Activated CD4-positive, alpha-beta T cell treated with anti-CD3 and anti-CD28 coated beads for 24 hours (primary cell): ENCODE results near the gene RAC3.
A peak's percentile ranks its signal among the peaks of the same experiment; 100 is the strongest.

Experiments
- DNase-seq, 2 donors: peaks; one replicate each; pipeline ENCODE4 v3.0.0-alpha.2; 2020; ENCODE audit warnings: low read depth in 2 of 2

Gene RAC3

GRCh38 chr17:82041144-82041814, 9.8 kb downstream of the RAC3 start:
- no peak for DNase-seq

- DNase-seq: no peak
Measured at GRCh38 chr17:82042649-82043048, 11.2 kb downstream of the RAC3 start.

- DNase-seq: no peak
Measured at GRCh38 chr17:82043507-82043906, 12.0 kb downstream of the RAC3 start.

DNA sequence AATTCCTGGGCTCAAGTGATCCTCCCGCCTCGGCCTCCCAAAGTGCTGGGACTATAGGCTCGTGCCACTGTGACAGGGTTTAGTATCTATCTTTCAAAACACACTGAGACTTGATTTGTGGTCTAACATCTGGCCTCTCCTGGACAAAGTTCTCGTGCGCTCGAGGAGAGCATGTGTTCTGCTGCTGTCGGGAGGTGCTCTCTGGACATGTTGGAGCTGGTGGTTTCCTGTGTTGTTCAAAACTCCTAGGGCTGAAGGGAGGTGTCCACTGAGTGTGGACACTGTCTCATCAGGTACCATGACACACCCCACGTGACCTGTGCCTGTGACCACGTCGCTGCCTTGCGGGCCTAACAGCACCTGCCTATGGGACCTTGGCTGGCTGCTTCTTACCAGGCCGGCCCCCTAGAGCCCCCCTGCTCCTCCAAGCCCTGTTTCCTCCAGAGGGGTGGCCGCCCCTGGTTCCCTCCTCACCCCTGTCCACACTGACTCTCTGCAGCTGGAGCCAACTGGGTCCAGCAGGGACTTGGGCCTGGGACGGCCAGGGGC, 14.5 kb downstream of the RAC3 start:
- no peak for DNase-seq

- no peak for DNase-seq
Measured at GRCh38 chr17:82046903-82047302, 15.4 kb downstream of the RAC3 start.

- no peak for DNase-seq
Measured at GRCh38 chr17:82047379-82047778, 15.9 kb downstream of the RAC3 start.

DNA sequence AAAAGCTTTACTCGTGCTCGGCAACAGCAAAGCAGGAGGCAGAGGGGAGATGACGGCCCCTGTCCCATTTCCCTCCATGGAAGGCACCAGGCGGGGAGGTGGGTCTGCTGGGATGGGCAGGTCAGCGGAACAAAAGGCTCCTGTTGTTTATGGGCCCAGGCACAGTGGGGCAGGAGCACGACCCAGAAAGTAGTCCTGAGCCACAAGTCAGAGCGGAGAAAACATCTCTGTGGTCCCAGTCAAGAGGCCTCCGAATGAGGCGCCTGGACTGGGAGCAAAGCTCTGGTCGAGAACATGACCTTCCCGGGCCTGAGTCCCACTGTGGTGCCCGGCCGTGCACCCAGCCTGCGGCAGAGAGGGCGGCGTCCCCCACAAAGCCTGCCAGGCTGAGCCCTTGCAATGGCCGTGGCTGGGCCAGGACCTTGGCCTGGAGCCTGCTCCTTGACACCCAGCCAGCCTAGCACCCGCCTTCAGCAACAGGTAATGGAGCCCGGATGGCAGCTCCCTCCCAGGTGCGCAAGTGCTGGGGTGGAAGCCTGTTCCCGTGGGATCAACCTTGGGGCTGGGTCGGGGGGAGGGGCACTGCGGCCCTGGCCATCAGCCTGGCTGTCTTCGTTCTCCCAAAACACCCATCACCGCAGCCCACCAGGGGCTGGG, 16.6 kb downstream of the RAC3 start:
- no peak for DNase-seq

GRCh38 chr17:82048571-82048971, 17.1 kb downstream of the RAC3 start:
- no peak for DNase-seq

DNA sequence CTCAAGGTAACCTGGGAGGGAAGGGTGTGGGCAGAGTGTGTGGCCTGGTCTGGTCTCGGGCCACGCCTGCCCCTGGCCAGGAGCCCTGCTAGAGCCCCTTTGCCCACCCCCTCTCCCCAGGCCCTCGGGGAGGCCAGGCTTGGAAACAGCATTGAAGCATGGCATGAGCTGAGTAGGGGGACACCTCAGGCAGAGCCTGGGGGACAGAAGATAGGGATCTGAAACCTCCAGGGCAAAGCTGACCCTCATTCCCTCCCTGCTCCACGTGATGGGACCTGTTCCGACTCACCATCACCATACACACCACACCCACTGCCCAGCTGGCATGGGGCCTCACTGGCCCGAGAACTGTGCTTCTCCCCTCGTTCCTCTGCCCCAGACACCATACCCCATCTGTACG, 17.6 kb downstream of the RAC3 start:
- no peak for DNase-seq

GRCh38 chr17:82049521-82049971, 18.1 kb downstream of the RAC3 start:
- DNase-seq: no peak

DNA sequence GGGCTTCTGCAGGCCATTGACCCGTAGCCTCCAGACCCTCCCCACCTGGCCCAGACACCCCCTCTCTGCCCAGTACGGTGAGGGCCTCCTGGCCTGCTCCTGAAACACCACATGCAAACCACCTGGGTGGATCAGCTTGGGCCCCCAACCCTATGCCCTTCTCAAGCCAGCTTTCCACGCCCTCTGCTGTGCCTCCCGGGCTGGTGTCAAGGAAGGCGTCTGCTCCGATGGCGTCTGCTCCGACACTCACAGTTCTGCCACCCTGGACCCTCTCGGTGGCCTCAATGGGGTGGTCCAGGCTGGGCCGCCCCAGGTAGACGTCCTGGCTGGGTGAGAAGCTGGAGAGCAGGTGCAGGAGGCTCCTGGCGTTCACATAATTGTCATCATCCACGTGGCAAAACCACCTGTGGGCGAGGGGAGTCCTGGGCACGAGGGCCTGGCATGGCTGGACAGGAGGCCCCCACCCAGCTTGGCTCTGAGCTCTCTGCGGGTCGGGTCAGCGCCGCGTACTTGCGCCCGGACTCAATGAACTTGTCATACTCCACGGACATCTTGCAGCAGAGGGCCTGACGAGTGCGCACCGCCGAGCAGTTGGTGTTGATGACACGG, 18.8 kb downstream of the RAC3 start:
- DNase-seq: no peak

- DNase-seq: no peak
Measured at GRCh38 chr17:82050761-82051641, 19.5 kb downstream of the RAC3 start.

DNA sequence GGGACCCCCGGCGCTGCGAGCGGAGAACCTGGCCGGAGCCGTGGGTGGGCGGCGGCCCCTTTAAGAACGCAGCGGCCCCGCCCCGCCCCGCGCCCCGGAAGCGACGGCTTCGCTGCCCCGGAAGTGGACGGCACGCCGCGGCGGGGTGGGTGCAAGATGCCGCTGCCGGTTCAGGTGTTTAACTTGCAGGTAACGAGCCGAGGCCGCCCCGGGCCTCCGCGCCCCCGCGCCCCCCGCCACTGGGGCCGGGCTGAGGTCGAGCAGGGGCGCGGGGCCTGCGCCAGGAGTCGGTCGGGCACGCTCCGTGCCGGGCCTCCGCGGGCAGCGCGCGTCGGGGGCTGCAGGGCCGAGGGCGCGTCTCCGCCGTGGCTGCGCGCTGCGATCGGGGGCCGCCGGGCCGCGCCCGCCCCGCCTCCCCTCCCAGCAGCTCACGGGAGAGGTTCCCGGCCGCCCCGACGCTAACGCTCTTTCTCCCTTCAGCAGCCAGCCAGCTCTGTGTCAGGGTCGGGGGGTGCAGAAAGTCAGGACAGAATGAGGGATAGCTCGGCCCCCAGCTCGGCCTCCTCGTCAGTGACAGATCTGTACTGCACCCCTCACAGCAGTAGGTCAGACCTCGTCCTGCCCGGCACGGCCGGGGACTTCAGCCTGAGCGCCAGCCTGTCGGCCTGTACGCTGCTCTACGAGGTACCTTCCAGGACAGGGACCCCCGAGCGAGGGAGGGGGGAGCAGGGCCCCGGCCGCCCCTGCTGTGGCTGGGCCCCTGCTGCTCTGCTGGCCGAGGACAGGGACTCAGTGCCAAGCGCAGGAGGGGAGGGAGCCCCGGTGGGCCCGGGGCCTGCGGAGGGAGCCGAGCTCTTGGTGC, 20.5 kb downstream of the RAC3 start, which contains the start of the genes GPS1 and RFNG:
Gene GPS1, plus strand, starts transcription at position 123 of the 862 bp plus-strand sequence. Its CDS starts 34 bp downstream, at position 157.
Gene RFNG, minus strand, starts transcription at position 36 of the 862 bp plus-strand sequence. CDS start 45 bp downstream, outside the sequence.
- DNase-seq: peak; percentile 70 to 82

GRCh38 chr17:82052638-82053059, 21.2 kb downstream of the RAC3 start:
- DNase-seq: no peak

DNA sequence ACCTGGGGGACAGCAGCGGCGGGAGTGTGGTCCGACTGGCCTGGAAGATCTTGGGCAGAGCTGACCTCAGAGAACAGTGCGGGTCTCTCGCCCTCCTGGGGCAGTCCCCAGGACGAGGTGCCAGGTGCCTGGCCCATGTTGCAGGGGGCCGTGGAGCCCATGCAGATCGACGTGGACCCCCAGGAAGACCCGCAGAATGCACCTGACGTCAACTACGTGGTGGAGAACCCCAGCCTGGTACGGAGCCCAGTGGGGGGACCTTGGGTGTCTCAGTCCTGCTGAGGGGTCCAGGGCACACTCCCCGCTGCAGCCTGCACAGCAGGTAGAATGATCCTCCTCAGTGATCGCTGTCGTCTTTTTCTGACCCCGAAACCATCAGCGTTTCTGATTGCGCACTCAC, 21.7 kb downstream of the RAC3 start:
- no peak for DNase-seq

DNA sequence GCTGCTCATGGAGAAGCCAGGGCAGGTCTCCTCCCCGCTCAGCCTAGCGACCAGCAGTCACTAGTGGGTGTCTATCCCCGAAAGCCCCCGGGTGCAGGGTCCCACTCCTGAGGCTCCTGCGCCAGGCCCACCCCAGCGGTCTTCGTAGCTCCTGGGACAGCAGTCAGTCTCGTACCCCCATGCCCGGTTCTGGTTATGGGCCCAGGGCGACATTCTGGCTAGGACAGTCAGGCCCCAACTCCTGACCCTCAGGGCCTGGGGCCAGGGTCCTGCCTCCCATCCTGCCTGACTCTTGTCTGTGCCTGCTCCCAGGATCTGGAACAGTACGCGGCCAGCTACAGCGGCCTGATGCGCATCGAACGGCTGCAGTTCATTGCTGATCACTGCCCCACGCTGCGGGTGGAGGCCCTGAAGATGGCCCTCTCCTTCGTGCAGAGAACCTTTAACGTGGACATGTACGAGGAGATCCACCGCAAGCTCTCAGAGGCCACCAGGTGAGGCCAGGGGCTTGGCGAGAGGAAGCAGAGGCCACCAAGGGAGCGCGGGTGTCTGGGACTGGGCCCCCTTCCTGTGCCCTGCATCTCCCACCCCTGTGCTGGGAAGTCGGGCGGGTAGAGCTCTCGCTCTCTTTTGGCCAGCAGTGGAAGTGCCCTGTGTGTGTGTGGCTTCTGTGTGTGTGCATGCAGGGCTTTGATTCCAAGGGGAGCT, 22.2 kb downstream of the RAC3 start:
- DNase-seq: no peak

GRCh38 chr17:82054351-82055022, 23.0 kb downstream of the RAC3 start:
- DNase-seq: no peak

DNA sequence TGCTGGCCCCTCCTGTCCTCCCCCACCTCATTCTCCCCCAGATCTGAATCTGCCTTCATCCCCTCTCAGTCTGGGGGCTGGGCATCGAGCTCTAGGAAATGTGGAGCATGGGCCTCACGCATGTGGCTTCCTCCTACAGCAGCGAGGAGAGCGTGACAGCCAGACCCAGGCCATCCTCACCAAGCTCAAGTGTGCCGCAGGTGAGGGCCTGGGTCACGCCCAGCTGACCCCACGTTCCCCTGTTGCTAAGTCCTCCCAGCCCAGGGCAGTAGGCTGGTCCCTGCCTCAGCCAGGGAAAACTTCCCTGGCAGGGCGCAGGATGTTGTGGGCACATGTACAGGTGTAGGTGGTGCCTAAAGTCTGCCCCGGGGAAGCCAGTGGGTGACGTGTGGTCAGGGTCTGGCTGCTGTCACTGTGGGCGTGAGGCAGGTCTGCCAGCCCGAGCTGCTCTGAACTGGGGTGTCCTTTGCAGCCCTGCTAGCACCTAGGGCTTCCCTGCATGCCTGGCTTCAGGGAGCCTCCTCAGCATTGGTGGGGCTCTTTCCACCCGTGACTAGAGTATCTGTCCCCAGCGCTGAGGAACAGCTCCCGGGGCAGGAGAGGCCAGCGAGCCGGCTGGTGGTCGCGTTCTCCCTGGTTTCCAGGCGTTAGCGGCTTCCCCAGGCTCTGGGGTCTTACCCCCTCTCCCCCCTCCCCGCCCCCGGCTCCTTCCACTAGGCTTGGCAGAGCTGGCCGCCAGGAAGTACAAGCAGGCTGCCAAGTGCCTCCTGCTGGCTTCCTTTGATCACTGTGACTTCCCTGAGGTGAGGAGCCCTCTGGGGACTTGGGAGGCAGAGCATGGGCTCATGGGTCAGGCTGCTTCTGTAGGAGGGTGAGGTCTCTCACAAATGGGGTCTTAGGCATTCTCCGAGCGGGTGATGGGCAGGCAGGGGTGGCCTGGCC, 23.8 kb downstream of the RAC3 start:
- DNase-seq: no peak
